OCI-M2 (cell line): Measurements from ENCODE around the gene TREML2.
"Not testable (repeated sequence)": the region's sequence is repeated elsewhere in the genome, so short reads cannot be mapped to it uniquely, and the experiment has no call there.

ENCODE experiments used
- DNase-seq: peaks from one replicate; lab custom pipeline; 2025; ENCODE audit not compliant: unreplicated experiment; lab: John Stamatoyannopoulos, UW

TREML2 gene

DNA sequence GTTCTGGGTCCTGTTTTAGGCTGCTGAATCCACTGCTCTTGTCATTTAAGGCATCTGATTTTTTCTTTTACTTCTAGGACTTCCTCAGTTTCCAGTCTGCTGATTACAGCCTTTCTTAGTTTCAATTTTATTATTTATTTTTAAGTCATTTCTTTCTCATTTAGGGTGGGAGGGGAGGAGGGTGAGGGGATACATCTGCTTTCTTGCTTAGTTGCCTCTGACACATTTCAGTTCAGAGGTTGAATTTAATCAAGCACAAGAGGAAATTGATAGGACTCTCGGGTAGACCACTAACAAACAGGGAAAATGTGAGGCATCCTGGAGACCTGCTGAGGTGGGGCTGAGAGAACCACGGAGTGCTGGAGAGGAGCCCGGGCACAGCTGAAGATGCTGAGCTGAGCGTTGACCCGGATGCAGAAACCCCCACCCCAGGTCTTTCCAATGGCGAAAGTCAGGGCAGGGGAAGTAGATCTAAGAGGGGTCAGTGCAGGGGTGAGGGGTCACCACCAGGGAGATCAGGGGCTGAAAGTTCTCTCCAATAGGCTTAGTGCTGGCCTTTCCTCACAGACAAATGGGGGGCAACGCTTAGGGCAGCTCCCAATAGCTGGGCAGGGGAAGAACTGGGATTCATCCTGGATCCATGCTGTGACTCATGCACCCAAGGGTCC is 7.6 kb upstream of the TREML2 start:
- DNase-seq, result no peak

GRCh38 chr6:41204156-41204555 is 3.2 kb upstream of the TREML2 start:
- DNase-seq, result no peak

DNA sequence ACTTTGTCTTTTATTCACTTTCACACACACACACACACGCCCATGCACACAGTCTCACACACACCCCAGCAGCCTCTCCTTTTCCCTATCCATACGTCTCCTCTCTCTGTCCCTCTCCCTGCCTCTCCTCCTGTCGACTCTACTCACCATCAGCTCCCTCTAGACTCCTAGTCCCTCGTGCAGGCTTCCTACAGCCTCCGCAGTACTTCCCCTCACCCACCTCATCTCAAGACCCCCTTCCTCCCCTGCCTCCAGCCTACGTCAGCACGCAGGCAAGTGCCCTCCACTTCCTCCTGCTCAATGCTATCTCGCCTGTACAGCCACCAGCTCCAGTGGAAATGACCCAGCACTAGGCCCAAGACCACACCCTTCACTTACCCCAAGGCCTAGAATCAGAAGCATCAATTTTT is 820 bp upstream of the TREML2 start:
- no peak for DNase-seq

GRCh38 chr6:41200296-41200900 is 551 bp downstream of the TREML2 start:
- DNase-seq, result peak; percentile 64

GRCh38 chr6:41199552-41200246 is 1.2 kb downstream of the TREML2 start:
- no peak for DNase-seq

DNA sequence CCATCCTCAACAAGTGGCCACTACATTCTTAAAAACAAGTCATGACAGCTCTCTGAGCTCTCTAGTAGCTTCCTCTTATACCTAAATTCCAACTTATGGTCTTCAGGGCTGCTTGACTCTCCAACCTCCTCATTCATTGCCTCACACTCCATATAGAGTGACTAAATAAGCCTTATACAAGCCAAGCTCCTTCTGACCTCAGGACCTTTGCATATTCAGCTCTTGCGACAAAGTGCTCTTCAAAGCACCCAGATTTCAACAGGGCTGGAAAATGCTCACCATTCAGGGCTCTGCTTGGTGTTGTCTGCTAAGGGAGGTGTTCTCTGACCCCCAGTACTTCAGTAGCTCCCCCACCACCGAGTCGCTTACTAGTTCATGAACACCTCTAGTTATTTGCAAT is 3.7 kb downstream of the TREML2 start:
- DNase-seq, result no peak

DNA sequence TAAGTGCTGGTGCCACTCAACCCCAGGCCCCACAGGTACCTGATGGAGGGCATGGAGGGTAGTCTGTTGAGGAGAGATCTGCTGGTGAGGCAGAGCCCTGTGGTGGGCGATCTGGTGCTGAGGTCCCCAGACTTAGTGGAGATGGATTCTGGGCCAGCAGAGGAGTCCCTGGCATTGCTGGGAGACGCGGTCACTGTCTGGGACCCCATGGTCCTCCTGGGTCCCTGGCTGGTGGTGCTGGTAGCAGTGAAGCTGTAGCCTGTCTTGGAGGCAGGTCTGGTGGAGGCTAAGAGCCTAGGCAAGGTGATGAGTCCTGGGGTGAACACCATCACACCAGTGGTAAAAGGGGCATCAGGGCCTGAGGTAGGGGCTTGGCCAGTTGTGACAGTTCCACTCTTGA is 6.6 kb downstream of the TREML2 start:
- DNase-seq, result no peak

- no peak for DNase-seq
Observed at GRCh38 chr6:41193884-41194283, 7.1 kb downstream of the TREML2 start.

DNA sequence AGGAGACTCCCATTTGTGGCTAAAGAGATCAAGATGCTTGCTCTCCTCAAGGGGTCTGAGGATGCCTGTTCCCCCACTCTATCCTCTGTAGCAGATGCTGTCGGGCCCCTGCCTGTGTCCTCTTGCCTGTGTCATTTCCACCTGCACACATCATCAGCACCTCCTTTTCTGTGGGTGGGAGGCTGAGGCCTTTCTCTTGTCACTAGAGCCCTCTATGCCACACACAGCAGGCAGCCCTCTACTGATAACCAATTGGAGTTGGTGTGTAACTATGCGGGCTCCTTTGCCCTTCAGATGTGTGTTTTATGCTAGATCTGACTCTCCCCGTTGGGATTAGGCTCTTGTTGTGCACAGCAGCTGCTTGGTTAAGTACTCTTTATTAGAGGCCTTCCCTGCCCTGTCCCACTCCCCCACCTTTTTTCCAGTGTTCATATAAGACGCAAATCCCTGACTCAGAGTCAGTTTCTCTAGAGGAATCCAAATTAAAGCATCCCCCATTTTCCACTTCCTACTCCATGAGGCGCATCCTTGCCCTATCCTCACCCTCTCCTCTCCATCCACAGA is 7.7 kb downstream of the TREML2 start:
- DNase-seq, result no peak

- DNase-seq, result no peak
Observed at GRCh38 chr6:41191569-41191968, 9.4 kb downstream of the TREML2 start.

GRCh38 chr6:41190791-41191190 is 10.2 kb downstream of the TREML2 start:
- DNase-seq, result no peak

DNA sequence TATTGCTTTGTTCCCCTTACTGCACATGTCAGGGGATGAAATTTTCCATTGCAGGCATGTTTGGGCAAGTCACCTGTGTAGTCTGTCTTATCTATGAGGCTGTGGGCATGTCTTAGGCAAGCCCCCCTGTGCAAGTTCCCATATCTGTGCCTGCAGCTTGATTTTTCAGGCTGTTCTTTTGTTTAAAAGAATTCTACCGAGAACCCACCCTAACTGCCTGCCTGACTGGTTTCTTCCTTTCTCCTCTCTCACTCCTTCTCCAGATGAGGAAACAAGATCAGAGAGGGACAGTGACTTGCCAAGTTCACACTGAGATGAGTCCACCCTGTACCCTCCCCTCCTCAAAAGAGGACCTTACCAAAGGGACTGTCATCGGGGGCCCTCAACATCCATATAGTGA is 11.0 kb downstream of the TREML2 start:
- DNase-seq, result no peak

GRCh38 chr6:41189046-41189445 is 11.9 kb downstream of the TREML2 start:
- not testable (repeated sequence) for DNase-seq

DNA sequence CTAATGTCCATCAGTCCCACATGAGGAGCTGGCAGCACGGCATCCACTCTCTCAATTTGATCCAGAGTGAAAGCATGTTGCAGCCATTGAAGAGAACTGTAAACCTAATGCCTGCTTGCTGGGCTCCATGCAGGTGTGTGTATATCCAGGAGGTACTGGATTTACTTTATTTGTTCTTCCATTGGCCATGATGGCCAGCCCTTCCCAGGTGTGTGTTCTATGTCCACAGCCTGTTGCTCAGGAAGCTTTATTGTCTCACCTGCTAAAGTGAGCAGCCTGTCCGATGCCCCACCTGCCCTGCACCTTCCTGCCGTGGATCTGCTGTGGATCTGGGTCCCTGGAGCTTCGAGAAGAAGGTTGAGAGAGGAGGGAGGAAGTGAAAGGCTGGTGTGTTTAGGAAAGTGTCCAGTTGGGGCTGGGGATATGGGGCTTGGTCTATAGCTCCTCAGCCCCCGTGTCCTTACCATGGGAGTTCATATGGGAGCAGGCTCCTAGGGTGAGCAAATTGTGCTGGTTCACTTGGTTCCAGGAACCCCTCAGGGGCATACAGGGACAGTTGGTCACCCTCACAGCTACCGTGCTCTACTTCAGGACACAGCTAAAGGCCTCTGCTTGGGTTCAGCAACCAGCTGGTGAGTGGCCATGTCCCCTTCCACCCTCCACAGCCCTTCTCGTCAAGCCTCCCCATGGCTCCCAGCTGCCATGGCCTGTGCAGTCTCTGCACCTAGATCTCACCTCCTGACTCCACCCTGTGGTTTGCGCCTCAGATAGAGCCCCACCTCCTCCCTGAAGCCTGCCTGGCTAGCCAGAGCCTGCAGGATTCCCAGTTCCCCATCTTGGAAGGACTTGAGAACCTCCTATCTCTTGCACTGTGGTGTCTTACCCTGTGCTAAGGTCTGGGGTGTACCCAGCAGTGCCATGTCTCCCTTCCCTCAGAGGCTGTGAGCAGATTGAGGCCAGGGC is 12.7 kb downstream of the TREML2 start:
- DNase-seq, result no peak

- no peak for DNase-seq
Observed at GRCh38 chr6:41186031-41186562, 14.9 kb downstream of the TREML2 start.

DNA sequence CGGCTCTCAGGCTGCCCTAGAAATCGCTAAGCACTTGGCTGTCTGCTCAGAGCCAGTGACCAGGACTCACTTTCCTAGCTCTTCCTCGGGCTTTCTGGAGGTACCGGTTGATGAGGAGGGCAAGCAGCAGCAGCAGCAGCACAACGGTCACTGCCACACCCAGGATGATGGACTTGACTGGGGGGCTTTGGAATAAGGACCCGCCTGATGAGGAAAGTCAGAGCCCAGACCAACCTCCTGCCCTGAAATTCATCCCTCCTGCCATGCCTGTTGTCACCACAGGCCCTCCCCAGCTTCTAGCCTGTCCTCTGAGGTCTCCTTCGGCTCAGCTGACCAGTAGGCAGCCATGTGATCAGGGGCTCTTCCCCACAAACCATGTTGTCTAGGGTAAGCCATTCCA is 16.2 kb downstream of the TREML2 start:
- no peak for DNase-seq

GRCh38 chr6:41182069-41183034 is 18.6 kb downstream of the TREML2 start:
- no peak for DNase-seq

DNA sequence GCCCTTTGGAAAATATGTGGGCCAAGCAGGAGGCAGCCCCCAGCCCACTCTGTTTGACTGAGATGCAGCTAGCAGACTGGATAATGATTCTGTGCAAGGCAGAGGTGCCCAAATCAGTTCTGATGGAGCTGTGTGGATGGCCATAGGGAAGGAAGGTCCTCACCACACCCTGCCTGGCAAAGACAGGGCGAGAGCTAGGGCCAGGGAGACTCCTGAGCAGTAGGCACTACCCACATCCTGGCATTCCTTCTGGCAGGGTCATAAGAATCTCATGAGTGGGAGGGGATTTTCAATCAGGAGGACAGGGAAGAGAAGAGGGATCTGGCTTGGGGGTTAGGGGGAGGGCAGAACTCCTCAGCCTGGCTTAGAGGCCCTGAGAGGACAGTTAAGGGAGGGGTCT is 19.4 kb downstream of the TREML2 start:
- no peak for DNase-seq

- no peak for DNase-seq
Observed at GRCh38 chr6:41179163-41179562, 21.8 kb downstream of the TREML2 start.

DNA sequence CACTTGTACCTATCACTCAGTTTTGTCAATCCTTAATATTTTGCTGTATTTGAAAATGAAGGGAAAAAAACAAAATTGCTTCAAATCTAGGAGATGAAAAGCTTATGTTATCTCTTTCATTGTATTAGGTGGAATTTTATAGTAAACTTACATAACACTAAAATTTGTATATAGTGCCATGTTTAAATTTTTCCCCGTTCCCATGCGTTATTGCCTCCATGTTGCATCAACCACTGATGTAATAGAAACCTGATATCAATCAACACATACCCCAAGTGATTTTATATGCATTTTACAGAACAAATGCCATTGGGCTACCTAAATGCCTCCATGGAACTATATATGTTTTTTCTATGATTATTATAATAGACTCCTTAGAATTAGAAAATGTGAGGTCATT is 23.3 kb downstream of the TREML2 start:
- no peak for DNase-seq
